GM23338 (cell line): ENCODE data around the gene ABCA13. TPM values are rescaled to one million over a fixed set of nuclear protein-coding genes. Genes with fewer than 3 reads are reported as not detected.

Experiments used
- ATAC-seq: fragments of 200-7000 bp; cut with Tn5 transposase; 3 replicates; pipeline ENCODE4 v1.9.1; 2020
- DNase-seq: peaks from one replicate; pipeline ENCODE4 v3.0.0-alpha.2; 2015; ENCODE audit warnings: low spot score
- H2AFZ ChIP-seq: fragments of 200-600 bp; sonication (generic); 2 replicates; pipeline ENCODE4 v1.8.0; 2016; ENCODE audit warnings: antibody characterized with exemption, mild to moderate bottlenecking, moderate library complexity
- H3F3A ChIP-seq: fragments of 200-600 bp; sonication (generic); replicated peaks from 2 replicates; pipeline ENCODE4 v1.8.0; 2017; ENCODE audit warnings: antibody characterized with exemption, mixed run types, low read depth
- H3K27ac ChIP-seq: fragments of 200-600 bp; sonication (generic); 2 replicates; pipeline ENCODE4 v1.6.1; 2016; ENCODE audit warnings: low read depth
- H3K27me3 ChIP-seq: fragments of 200-600 bp; sonication (generic); 2 replicates; pipeline ENCODE4 v1.8.0; 2016; ENCODE audit warnings: mild to moderate bottlenecking, mixed run types, moderate library complexity; ENCODE audit not compliant: insufficient read depth
- H3K36me3 ChIP-seq: fragments of 200-600 bp; sonication (generic); 2 replicates; pipeline ENCODE4 v1.8.0; 2016; ENCODE audit warnings: mild to moderate bottlenecking; ENCODE audit not compliant: insufficient read depth
- H3K4me1 ChIP-seq: fragments of 200-600 bp; sonication (generic); 2 replicates; pipeline ENCODE4 v1.8.0; 2016; ENCODE audit warnings: mild to moderate bottlenecking, moderate library complexity; ENCODE audit not compliant: insufficient read depth
- H3K4me2 ChIP-seq: fragments of 200-600 bp; sonication (generic); 2 replicates; pipeline ENCODE4 v1.7.1; 2017; ENCODE audit warnings: mixed run types
- H3K4me3 ChIP-seq: fragments of 200-600 bp; sonication (generic); 2 replicates; pipeline ENCODE4 v1.6.1; 2016; ENCODE audit warnings: mixed run types
- H3K79me2 ChIP-seq: fragments of 200-600 bp; sonication (generic); replicated peaks from 2 replicates; pipeline ENCODE4 v1.8.0; 2017; ENCODE audit warnings: mild to moderate bottlenecking; ENCODE audit not compliant: insufficient read depth
- H3K9me2 ChIP-seq: fragments of 200-600 bp; sonication (generic); 2 replicates; pipeline ENCODE4 v1.8.0; 2017; ENCODE audit not compliant: insufficient read depth
- H4K20me1 ChIP-seq: fragments of 200-600 bp; sonication (generic); replicated peaks from 2 replicates; pipeline ENCODE4 v1.8.0; 2017; ENCODE audit warnings: mild to moderate bottlenecking; ENCODE audit not compliant: insufficient read depth
- H3K27ac Mint-ChIP-seq: 2 replicates; pipeline ENCODE4 v1.8.0; 2020; ENCODE audit warnings: inconsistent platforms, mild to moderate bottlenecking, moderate library complexity, mixed read lengths
- H3K27me3 Mint-ChIP-seq: 3 replicates; pipeline ENCODE4 v1.8.0; 2022; ENCODE audit warnings: low read depth, mild to moderate bottlenecking, moderate library complexity, mixed read lengths, inconsistent platforms; ENCODE audit not compliant: insufficient read depth, poor library complexity
- H3K36me3 Mint-ChIP-seq: 3 replicates; pipeline ENCODE4 v1.8.0; 2021; ENCODE audit warnings: low read depth, mild to moderate bottlenecking, inconsistent platforms, moderate library complexity, mixed read lengths
- H3K4me1 Mint-ChIP-seq: 3 replicates; pipeline ENCODE4 v1.8.0; 2020; ENCODE audit warnings: mild to moderate bottlenecking, inconsistent platforms, mixed read lengths
- H3K4me3 Mint-ChIP-seq: 3 replicates; pipeline ENCODE4 v1.8.0; 2021; ENCODE audit warnings: moderate library complexity, mild to moderate bottlenecking, inconsistent platforms, mixed read lengths
- H3K9me3 Mint-ChIP-seq: 3 replicates; pipeline ENCODE4 v1.8.0; 2020; ENCODE audit warnings: moderate library complexity, mild to moderate bottlenecking, inconsistent platforms, mixed read lengths
- CREB1 ChIP-seq: fragments of 250-450 bp; sonication (Bioruptor Pico); IDR thresholded peaks from 2 replicates; pipeline ENCODE4 v1.5.0; 2020; ENCODE audit warnings: low read depth, mild to moderate bottlenecking, moderate library complexity
- CTCF ChIP-seq, 2 experiments: fragments of 200-600 bp in 1 of 2; sonication (generic) in 1 of 2; conservative IDR thresholded peaks; 2 replicates each; pipeline versions ENCODE4 v1.5.1 to v1.6.1; 2016 to 2017; ENCODE audit warnings: antibody characterized with exemption in 2 of 2, low read depth in 2 of 2, mild to moderate bottlenecking in 2 of 2, moderate library complexity in 1 of 2
- EZH2 ChIP-seq: fragments of 200-600 bp; sonication (generic); IDR thresholded peaks from one replicate; pipeline ENCODE4 v1.8.0; 2017; ENCODE audit warnings: antibody characterized with exemption, mild to moderate bottlenecking, low read depth; ENCODE audit not compliant: unreplicated experiment
- EZH2phosphoT487 ChIP-seq: fragments of 200-600 bp; sonication (generic); IDR thresholded peaks from one replicate; pipeline ENCODE4 v1.8.1; 2018; ENCODE audit warnings: antibody characterized with exemption; ENCODE audit not compliant: unreplicated experiment
- JUNB ChIP-seq: IDR thresholded peaks from one replicate; pipeline ENCODE4 v1.6.1; 2016; ENCODE audit warnings: antibody characterized with exemption; ENCODE audit not compliant: unreplicated experiment
- NANOG ChIP-seq: IDR thresholded peaks from 2 replicates; pipeline ENCODE4 v1.6.1; 2016; ENCODE audit warnings: antibody characterized with exemption, borderline replicate concordance
- STAT1 ChIP-seq: IDR thresholded peaks from one replicate; pipeline ENCODE4 v1.6.1; 2016; ENCODE audit warnings: antibody characterized with exemption; ENCODE audit not compliant: unreplicated experiment
- ZNF114 ChIP-seq: fragments of 250-450 bp; sonication (Bioruptor Pico); IDR thresholded peaks from 2 replicates; pipeline ENCODE4 v1.5.0; 2020; ENCODE audit warnings: mild to moderate bottlenecking, moderate library complexity
- ZNF331 ChIP-seq: fragments of 250-450 bp; sonication (Bioruptor Pico); IDR thresholded peaks from 2 replicates; pipeline ENCODE4 v1.5.0; 2020; ENCODE audit warnings: low read depth, mild to moderate bottlenecking, moderate library complexity
- polyA plus RNA-seq: library from polyadenylated mRNA; unstranded; fragments of >200 nt; fragmentation: Nextera tagmentation; extraction: Ambion mirVana; gene quantifications from 2 replicates; pipeline ENCODE4 v1.2.1, GENCODE V29; 2016
- total RNA-seq: library from RNA; depleted of rRNA; stranded (reverse); fragments of >200 nt; shearing (Covaris generic); gene quantifications from 2 replicates; pipeline ENCODE4 v1.2.3, GENCODE V29; 2014
- TF ChIP-seq, protein P1 (sequence below): IDR thresholded peaks from 2 replicates; pipeline ENCODE4 v1.6.1; 2016; ENCODE audit warnings: antibody characterized with exemption
- TF ChIP-seq, protein P2 (sequence below): IDR thresholded peaks from one replicate; pipeline ENCODE4 v1.6.1; 2018; ENCODE audit warnings: antibody characterized with exemption; ENCODE audit not compliant: unreplicated experiment

The ABCA13 gene
- total and polyA plus RNA-seq, 2 experiments from 2014 or later: 0.21 TPM; not detected in 1

GRCh38 chr7:48537561-48537960, 366.3 kb downstream of the ABCA13 start:
- no peak for DNase-seq
- Histone ChIP-seq H2AFZ (no peak overlapping the region), H3K27me3 (no peaks in the 10 kb centered on the region), H3F3A (no peaks in the 10 kb centered on the region), H3K4me1 (peaks cover 21% of the 10 kb centered on the region), H3K36me3 (peaks cover 11% of the 10 kb centered on the region; the same call in 1 of the 2 replicates), H3K4me2 (no peak overlapping the region), H3K79me2 (no peaks in the 10 kb centered on the region), H4K20me1 (no peaks in the 10 kb centered on the region), H3K27ac (no peak overlapping the region), H3K9me2 (peaks cover 3% of the 10 kb centered on the region; the same call in 1 of the 2 replicates), H3K4me3 (no peak overlapping the region)
- TF ChIP-seq CREB1 (CRISPR knock-in tag) (no peak), EZH2 (no peak), STAT1 (no peak), ZNF114 (CRISPR knock-in tag) (no peak), JUNB (no peak)
- TF ChIP-seq, protein P1, sequence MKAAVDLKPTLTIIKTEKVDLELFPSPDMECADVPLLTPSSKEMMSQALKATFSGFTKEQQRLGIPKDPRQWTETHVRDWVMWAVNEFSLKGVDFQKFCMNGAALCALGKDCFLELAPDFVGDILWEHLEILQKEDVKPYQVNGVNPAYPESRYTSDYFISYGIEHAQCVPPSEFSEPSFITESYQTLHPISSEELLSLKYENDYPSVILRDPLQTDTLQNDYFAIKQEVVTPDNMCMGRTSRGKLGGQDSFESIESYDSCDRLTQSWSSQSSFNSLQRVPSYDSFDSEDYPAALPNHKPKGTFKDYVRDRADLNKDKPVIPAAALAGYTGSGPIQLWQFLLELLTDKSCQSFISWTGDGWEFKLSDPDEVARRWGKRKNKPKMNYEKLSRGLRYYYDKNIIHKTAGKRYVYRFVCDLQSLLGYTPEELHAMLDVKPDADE: no peak
- Mint-ChIP-seq H3K27ac (no peak overlapping the region), H3K4me3 (no peak overlapping the region), H3K36me3 (peaks cover 29% of the 10 kb centered on the region), H3K27me3 (peaks cover 7% of the 10 kb centered on the region), H3K9me3 (peaks cover 34% of the 10 kb centered on the region), H3K4me1 (peaks cover 20% of the 10 kb centered on the region)
- no peak for ATAC-seq

- ATAC-seq (no peak), DNase-seq (no peak)
- no peaks in the 10 kb centered on the region for H3F3A ChIP-seq
- peaks cover 21% of the 10 kb centered on the region for H3K4me1 ChIP-seq
- Mint-ChIP-seq H3K9me3 (peaks cover 23% of the 10 kb centered on the region), H3K36me3 (peaks cover 19% of the 10 kb centered on the region), H3K27ac (peak overlapping the region; percentile 60; the same call in 1 of the 2 replicates), H3K4me3 (no peak overlapping the region), H3K4me1 (peaks cover 26% of the 10 kb centered on the region), H3K27me3 (no peaks in the 10 kb centered on the region)
- no peak overlapping the region for H2AFZ ChIP-seq
- 0 out of 2 replicates have a peak overlapping the region, but pooled peaks have one; percentile 4 for H3K27ac ChIP-seq
- no peak overlapping the region for H3K4me3 ChIP-seq
- H3K4me2 ChIP-seq: 0 out of 2 replicates have a peak overlapping the region, but pooled peaks have one; percentile 5
- no peaks in the 10 kb centered on the region for H3K79me2 ChIP-seq
- H3K9me2 ChIP-seq: peaks cover 3% of the 10 kb centered on the region; the same call in 1 of the 2 replicates
- H3K36me3 ChIP-seq: peaks cover 11% of the 10 kb centered on the region; the same call in 1 of the 2 replicates
- no peaks in the 10 kb centered on the region for H3K27me3 ChIP-seq
- no peaks in the 10 kb centered on the region for H4K20me1 ChIP-seq
- TF ChIP-seq ZNF331 (CRISPR knock-in tag) (no peak), CTCF (conservative IDR thresholded peaks at IDR 0.05; ENCODE audit: low read depth in 2 of 2) (no peak), EZH2phosphoT487 (no peak), CREB1 (CRISPR knock-in tag) (no peak), JUNB (no peak), NANOG (no peak), ZNF114 (CRISPR knock-in tag) (no peak)
- TF ChIP-seq, protein P2, sequence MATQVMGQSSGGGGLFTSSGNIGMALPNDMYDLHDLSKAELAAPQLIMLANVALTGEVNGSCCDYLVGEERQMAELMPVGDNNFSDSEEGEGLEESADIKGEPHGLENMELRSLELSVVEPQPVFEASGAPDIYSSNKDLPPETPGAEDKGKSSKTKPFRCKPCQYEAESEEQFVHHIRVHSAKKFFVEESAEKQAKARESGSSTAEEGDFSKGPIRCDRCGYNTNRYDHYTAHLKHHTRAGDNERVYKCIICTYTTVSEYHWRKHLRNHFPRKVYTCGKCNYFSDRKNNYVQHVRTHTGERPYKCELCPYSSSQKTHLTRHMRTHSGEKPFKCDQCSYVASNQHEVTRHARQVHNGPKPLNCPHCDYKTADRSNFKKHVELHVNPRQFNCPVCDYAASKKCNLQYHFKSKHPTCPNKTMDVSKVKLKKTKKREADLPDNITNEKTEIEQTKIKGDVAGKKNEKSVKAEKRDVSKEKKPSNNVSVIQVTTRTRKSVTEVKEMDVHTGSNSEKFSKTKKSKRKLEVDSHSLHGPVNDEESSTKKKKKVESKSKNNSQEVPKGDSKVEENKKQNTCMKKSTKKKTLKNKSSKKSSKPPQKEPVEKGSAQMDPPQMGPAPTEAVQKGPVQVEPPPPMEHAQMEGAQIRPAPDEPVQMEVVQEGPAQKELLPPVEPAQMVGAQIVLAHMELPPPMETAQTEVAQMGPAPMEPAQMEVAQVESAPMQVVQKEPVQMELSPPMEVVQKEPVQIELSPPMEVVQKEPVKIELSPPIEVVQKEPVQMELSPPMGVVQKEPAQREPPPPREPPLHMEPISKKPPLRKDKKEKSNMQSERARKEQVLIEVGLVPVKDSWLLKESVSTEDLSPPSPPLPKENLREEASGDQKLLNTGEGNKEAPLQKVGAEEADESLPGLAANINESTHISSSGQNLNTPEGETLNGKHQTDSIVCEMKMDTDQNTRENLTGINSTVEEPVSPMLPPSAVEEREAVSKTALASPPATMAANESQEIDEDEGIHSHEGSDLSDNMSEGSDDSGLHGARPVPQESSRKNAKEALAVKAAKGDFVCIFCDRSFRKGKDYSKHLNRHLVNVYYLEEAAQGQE: no peak
- TF ChIP-seq, protein P1: no peak
Observed at GRCh38 chr7:48540746-48541145, 369.5 kb downstream of the ABCA13 start.
